ENCODE data around the gene TMEM235.

TMEM235 gene

GRCh38 chr17:78225088-78225865 is 6.2 kb upstream of the TMEM235 start:
- TF ChIP-seq, protein P1, sequence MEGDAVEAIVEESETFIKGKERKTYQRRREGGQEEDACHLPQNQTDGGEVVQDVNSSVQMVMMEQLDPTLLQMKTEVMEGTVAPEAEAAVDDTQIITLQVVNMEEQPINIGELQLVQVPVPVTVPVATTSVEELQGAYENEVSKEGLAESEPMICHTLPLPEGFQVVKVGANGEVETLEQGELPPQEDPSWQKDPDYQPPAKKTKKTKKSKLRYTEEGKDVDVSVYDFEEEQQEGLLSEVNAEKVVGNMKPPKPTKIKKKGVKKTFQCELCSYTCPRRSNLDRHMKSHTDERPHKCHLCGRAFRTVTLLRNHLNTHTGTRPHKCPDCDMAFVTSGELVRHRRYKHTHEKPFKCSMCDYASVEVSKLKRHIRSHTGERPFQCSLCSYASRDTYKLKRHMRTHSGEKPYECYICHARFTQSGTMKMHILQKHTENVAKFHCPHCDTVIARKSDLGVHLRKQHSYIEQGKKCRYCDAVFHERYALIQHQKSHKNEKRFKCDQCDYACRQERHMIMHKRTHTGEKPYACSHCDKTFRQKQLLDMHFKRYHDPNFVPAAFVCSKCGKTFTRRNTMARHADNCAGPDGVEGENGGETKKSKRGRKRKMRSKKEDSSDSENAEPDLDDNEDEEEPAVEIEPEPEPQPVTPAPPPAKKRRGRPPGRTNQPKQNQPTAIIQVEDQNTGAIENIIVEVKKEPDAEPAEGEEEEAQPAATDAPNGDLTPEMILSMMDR (conservative IDR thresholded peaks at IDR 0.05; ENCODE audit: control insufficient read depth, insufficient read depth, low read depth, low read length): no peak

DNA sequence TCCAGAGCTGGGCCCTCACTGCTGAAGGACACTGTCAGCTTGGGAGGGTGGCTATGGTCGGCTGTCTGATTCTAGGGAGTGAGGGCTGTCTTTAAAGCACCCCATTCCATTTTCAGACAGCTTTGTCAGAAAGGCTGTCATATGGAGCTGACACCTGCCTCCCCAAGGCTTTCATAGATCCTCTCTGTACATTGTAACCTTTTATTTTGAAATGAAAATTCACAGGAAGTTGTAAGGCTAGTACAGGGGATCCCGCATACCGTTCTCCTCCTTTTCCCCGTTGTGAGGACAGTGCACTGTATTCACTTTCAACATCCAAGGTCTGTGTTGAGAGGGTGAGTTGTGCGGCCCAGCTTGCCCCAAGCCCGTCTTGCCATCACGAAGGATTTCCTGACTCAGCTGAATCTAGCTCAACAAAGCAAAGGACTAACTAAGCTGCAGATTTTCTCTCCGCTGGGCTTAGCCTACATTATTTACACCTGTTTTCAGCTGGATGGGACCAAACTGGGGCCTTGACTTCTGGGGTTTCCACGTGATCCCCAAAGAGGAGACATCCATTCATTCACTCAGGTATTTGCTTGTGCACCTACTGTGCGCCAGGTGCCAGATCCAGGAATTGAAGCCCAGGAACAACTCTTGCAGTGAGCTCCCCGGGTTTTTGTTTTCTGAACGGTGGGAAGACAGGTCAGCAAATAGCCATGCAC is 5.2 kb upstream of the TMEM235 start:
- TF ChIP-seq, protein P1 (conservative IDR thresholded peaks at IDR 0.05; ENCODE audit: control insufficient read depth, insufficient read depth, low read depth, low read length): no peak
- no peak for DNase-seq (ENCODE audit: low read depth)

More at GRCh38 chr17:78225088-78225865, 6.2 kb upstream of the TMEM235 start:
- no peak for DNase-seq (ENCODE audit: low read depth)
- H3K4me3 ChIP-seq (ENCODE audit: control insufficient read depth, low read depth, low read length): no peak overlapping the region

DNA sequence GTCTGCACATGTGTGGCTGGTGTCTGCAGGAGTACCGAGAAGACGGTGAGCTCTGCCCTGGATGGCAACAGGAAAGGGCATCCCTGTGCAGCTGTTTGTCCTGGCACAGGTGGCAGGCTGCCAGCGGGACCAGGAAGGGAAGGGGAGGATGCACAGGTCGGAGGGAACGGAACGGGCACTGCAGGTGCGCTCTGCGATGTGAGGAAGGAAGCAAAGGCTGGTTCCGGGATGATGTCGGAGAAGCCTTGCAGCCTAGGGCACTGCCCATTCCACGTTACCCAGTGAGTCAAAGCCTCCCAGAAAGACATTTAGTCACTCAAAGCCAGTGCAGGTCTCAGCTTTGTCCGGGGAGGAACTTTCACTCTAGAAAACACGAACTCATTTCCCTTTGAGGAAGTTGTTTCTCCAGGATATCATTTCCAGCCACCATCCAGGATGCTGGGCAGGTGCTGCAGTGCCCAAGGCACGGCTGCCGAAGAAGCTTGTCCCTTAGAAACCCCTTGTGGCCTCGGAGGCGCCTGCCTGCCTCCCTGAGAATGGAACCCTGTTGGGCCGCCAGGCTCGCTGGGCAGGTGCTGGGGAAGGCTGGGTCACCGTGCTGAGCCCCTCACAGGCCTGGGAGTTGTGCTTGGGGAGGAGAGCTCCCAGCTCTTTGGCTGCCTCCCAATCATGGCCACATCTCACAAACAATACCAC is 4.5 kb upstream of the TMEM235 start:
- no peak overlapping the region for H3K4me3 ChIP-seq (ENCODE audit: control insufficient read depth, low read depth, low read length)
- TF ChIP-seq, protein P1 (conservative IDR thresholded peaks at IDR 0.05; ENCODE audit: control insufficient read depth, insufficient read depth, low read depth, low read length): no peak
- DNase-seq (ENCODE audit: low read depth): no peak

More for the DNA sequence above, 5.2 kb upstream of the TMEM235 start:
- no peak overlapping the region for H3K4me3 ChIP-seq (ENCODE audit: control insufficient read depth, low read depth, low read length)

GRCh38 chr17:78227455-78227916 is 3.9 kb upstream of the TMEM235 start:
- no peak for DNase-seq (ENCODE audit: low read depth)
- TF ChIP-seq, protein P1 (conservative IDR thresholded peaks at IDR 0.05; ENCODE audit: control insufficient read depth, insufficient read depth, low read depth, low read length): no peak
- H3K4me3 ChIP-seq (ENCODE audit: control insufficient read depth, low read depth, low read length): no peak overlapping the region

GRCh38 chr17:78228176-78228575 is 3.3 kb upstream of the TMEM235 start:
- TF ChIP-seq, protein P1 (conservative IDR thresholded peaks at IDR 0.05; ENCODE audit: control insufficient read depth, insufficient read depth, low read depth, low read length): no peak
- DNase-seq (ENCODE audit: low read depth): no peak
- no peak overlapping the region for H3K4me3 ChIP-seq (ENCODE audit: control insufficient read depth, low read depth, low read length)

- TF ChIP-seq, protein P1 (conservative IDR thresholded peaks at IDR 0.05; ENCODE audit: control insufficient read depth, insufficient read depth, low read depth, low read length): no peak
- no peak overlapping the region for H3K4me3 ChIP-seq (ENCODE audit: control insufficient read depth, low read depth, low read length)
- no peak for DNase-seq (ENCODE audit: low read depth)
Measured at GRCh38 chr17:78230252-78230962, 1.0 kb upstream of the TMEM235 start.
